GM06990 (cell line): ENCODE data around the gene CCNB2.

ENCODE experiments used
- DNase-seq: peaks from one replicate; pipeline ENCODE4 v3.0.0-alpha.2; 2011; ENCODE audit not compliant: insufficient read length; ENCODE audit errors: extremely low read depth
- H3K27me3 ChIP-seq: replicated peaks from 2 replicates; pipeline ENCODE4 v1.6.0; 2011; ENCODE audit warnings: low read length; ENCODE audit not compliant: control insufficient read depth, insufficient read depth
- H3K36me3 ChIP-seq: 2 replicates; pipeline ENCODE4 v1.5.1; 2011; ENCODE audit warnings: low read length; ENCODE audit not compliant: control insufficient read depth, insufficient read depth
- H3K4me3 ChIP-seq: replicated peaks from 2 replicates; pipeline ENCODE4 v1.5.1; 2011; ENCODE audit warnings: low read depth, mild to moderate bottlenecking, control low read depth, low read length
- TF ChIP-seq, protein P1 (sequence below): IDR thresholded peaks from 2 replicates; pipeline ENCODE4 v1.5.1; 2011; ENCODE audit warnings: low read length, control low read depth, mild to moderate bottlenecking, inconsistent platforms; ENCODE audit not compliant: insufficient read depth, poor library complexity, severe bottlenecking

Gene CCNB2

DNA sequence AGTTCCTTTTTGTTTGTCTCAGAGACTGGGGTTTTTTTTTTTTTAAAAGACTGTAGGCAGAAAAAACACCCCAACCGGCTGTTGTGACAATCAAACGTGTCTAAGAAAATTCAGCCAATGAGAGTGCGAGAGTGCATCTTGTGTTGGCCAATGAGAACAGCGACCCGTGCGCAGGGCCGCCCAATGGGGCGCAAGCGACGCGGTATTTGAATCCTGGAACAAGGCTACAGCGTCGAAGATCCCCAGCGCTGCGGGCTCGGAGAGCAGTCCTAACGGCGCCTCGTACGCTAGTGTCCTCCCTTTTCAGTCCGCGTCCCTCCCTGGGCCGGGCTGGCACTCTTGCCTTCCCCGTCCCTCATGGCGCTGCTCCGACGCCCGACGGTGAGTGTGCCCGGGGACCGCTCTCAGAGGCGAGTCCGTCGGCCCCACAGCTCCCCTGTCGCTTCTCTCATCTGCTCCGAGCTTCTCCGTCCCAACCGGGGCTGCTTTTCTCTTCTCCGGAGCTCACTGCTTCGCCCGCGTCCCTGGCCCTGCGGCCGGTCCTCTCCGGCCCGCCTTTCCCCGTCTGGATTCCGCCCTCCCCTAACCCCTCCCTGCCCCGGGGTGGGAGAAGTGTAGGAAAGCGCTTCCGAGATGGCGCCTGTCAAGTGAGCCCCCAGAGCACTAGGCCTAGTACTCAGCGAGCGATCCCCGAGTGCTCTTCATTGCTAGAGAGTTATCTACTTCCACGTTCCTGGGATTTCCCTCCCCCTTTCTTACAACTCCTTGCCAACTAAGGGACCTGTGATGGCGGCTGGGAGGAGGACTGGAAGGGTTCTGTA, at the start of gene CCNB2:
CCNB2 (plus strand) TSS at position 235 of the 821 bp plus-strand sequence; CDS start at position 358, 123 bp downstream.
- TF ChIP-seq, protein P1, sequence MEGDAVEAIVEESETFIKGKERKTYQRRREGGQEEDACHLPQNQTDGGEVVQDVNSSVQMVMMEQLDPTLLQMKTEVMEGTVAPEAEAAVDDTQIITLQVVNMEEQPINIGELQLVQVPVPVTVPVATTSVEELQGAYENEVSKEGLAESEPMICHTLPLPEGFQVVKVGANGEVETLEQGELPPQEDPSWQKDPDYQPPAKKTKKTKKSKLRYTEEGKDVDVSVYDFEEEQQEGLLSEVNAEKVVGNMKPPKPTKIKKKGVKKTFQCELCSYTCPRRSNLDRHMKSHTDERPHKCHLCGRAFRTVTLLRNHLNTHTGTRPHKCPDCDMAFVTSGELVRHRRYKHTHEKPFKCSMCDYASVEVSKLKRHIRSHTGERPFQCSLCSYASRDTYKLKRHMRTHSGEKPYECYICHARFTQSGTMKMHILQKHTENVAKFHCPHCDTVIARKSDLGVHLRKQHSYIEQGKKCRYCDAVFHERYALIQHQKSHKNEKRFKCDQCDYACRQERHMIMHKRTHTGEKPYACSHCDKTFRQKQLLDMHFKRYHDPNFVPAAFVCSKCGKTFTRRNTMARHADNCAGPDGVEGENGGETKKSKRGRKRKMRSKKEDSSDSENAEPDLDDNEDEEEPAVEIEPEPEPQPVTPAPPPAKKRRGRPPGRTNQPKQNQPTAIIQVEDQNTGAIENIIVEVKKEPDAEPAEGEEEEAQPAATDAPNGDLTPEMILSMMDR, result no peak
- H3K27me3 ChIP-seq, result no peaks in the 10 kb centered on the region
- H3K36me3 ChIP-seq, result peaks cover 5% of the 10 kb centered on the region
- peak; percentile 92 for DNase-seq
- peak within 1 kb of the TSS; percentile 97 for H3K4me3 ChIP-seq

DNA sequence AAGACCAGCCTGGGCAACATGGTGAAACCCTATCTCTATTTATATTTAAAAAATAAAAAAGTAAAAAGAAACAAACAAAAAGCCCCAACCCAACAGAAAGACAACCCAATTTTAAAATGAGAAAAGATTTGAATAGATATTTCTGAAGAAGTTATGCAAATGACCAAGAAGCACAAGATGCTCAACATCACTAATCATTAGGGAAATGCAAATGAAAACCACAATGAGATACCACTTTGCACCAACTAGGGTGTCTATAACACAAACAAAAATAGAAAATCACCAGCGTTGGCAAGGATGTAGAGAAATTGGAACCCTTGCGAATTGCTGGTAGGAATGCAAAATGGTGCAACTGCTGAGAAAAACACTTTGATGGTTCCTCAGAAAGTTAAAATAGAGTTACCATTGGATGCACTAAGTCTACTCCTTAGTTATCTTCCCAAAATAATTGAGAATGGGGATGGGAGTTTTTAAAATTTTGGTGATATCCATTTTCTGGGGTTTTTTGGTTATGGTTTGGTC, 45.8 kb upstream of the CCNB2 start:
- Histone ChIP-seq H3K4me3 (no peak overlapping the region), H3K27me3 (no peaks in the 10 kb centered on the region), H3K36me3 (peaks cover 8% of the 10 kb centered on the region)
- DNase-seq, result no peak
- TF ChIP-seq, protein P1, result no peak

DNA sequence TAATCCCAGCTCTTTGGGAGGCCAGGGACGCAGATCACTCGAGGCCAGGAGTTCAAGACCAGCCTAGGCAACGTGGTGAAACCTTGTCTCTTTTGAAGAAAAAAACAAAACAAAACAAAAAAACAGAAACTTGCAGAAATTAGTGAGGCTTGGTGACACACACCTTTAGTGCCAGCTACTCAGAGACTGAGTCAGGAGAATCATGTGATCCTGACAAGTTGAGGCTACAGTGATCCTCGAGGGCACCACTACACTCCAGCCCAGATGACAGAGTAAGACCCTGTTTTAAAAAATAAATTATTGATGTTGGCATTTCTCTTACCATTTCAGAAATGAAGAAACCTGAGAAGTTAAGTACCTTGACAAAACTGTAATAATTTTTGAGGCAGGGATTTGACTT, 44.6 kb upstream of the CCNB2 start:
- no peak for DNase-seq
- Histone ChIP-seq H3K36me3 (peaks cover 8% of the 10 kb centered on the region), H3K4me3 (no peak overlapping the region), H3K27me3 (no peaks in the 10 kb centered on the region)
- TF ChIP-seq, protein P1, result no peak

DNA sequence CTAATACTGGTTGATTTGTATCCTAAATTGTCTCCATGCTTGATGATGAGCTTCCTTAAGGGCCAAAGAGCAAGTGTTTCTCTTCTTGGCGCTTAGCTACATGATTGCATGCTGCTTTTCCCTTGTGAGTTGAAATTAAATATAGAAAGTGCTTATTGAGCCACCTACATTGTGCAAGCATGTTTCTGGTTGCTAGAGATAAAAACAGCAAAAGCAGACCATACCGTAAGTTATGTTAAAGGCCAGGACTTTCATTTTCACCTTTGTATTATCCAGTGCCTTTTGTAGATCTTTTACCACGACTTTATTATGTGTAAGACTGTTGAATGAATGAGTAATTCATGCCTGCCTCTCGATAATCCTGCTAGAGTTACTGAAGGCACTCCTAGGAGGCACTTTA, 41.9 kb upstream of the CCNB2 start:
- TF ChIP-seq, protein P1, result no peak
- peaks cover 10% of the 10 kb centered on the region for H3K36me3 ChIP-seq
- DNase-seq, result no peak
- no peaks in the 10 kb centered on the region for H3K27me3 ChIP-seq
- H3K4me3 ChIP-seq, result no peak overlapping the region

DNA sequence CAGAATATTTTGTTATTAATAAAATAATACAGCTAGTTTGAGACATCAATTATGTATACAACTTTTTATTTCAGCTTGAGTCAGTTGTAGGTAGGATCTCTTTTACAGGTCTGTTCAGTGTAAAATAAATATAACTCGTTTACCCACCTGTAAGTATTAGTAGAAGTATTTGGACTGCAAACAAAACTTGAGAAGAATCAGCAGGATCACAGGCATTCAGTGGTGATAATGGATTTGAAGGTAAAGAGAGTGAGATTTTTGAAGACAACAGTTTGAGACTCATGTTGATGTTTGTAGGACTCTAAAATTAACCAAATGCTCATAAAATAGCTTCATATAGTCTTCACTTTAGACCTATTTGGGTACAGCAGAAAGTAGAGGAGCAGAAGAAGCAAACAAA, 35.5 kb upstream of the CCNB2 start:
- no peaks in the 10 kb centered on the region for H3K27me3 ChIP-seq
- no peak overlapping the region for H3K4me3 ChIP-seq
- DNase-seq, result no peak
- H3K36me3 ChIP-seq, result peaks cover 5% of the 10 kb centered on the region
- TF ChIP-seq, protein P1, result no peak
